Esophagus muscularis mucosa (tissue), 4 donors: Measurements from ENCODE around the gene CYP3A4. TPM values are rescaled to one million over a fixed set of nuclear protein-coding genes. Genes with fewer than 3 reads are reported as not detected.
"Not testable (repeated sequence)": the region's sequence is repeated elsewhere in the genome, so short reads cannot be mapped to it uniquely, and the experiment has no call there.

Experiments used
- DNase-seq: peaks from one replicate; pipeline ENCODE4 v3.0.0-alpha.2; 2017; ENCODE audit errors: extremely low spot score
- H3K27ac ChIP-seq, 4 donors: fragments of 200-600 bp; sonication (generic); replicated peaks in 1 of 4; 1 replicate in 3 of 4; 2 replicates in 1 of 4; pipeline ENCODE4 v1.5.1; 2016 to 2019; ENCODE audit warnings: mild to moderate bottlenecking in 1 of 4
- H3K27me3 ChIP-seq, 4 donors: fragments of 200-600 bp; sonication (generic); one replicate each; pipeline versions ENCODE4 v1.5.1 to v1.6.0; 2016 to 2019
- H3K36me3 ChIP-seq, 4 donors: fragments of 200-600 bp; sonication (generic); one replicate each; pipeline ENCODE4 v1.5.1; 2016 to 2019
- H3K4me1 ChIP-seq, 4 donors: fragments of 200-600 bp; sonication (generic); one replicate each; pipeline ENCODE4 v1.5.1; 2016 to 2019
- H3K4me3 ChIP-seq, 4 donors: fragments of 200-600 bp; sonication (generic); 1 replicate in 2 of 4; 2 replicates in 2 of 4; pipeline ENCODE4 v1.5.1; 2016 to 2019; ENCODE audit warnings: mild to moderate bottlenecking in 4 of 4, moderate library complexity in 1 of 4
- H3K9me3 ChIP-seq, 4 donors: fragments of 200-600 bp; sonication (generic); 1 replicate in 3 of 4; 2 replicates in 1 of 4; pipeline ENCODE4 v1.5.1; 2016 to 2019
- CTCF ChIP-seq, 3 experiments: fragments of 200-600 bp in 2 of 3; fragments of 450-650 bp in 1 of 3; sonication (generic) in 2 of 3; IDR thresholded peaks; one replicate each; pipeline ENCODE4 v1.5.1; 2017 to 2019; ENCODE audit warnings: antibody characterized with exemption in 3 of 3, mild to moderate bottlenecking in 2 of 3, moderate library complexity in 1 of 3
- EP300 ChIP-seq: sonication (generic); formaldehyde crosslinking; IDR thresholded peaks from one replicate; pipeline ENCODE4 v1.6.1; 2017; ENCODE audit warnings: antibody characterized with exemption
- POLR2A ChIP-seq: fragments of 450-650 bp; IDR thresholded peaks from one replicate; pipeline ENCODE4 v1.6.1; 2017; ENCODE audit warnings: antibody characterized with exemption, moderate library complexity, mild to moderate bottlenecking, low read depth
- POLR2AphosphoS5 ChIP-seq, 2 donors: sonication (generic); formaldehyde crosslinking; IDR thresholded peaks; one replicate each; pipeline ENCODE4 v1.6.1; 2017; ENCODE audit warnings: antibody characterized with exemption in 2 of 2
- WGBS: methylation state at CpG from one replicate; pipeline ENCODE4 v1.1.5; 2018; 5-methylcytosine and 5-hydroxymethylcytosine counted together
- intact Hi-C: fragments of 100-400 bp; cut with DNase I; formaldehyde crosslinking; loops from one replicate; pipeline ENCODE4 v1.15.1; 2023
- total RNA-seq, 4 donors: library from RNA; depleted of rRNA; stranded (reverse); fragments of >200 nt; gene quantifications; one replicate each; pipeline versions ENCODE4 v1.1.0 to v1.2.1, GENCODE V29; 2016

CYP3A4 gene
- total RNA-seq, 4 donors from 2014 or later: not detected

GRCh38 chr7:99780588-99780987 lies 3.4 kb downstream of the CYP3A4 start:
- no peak overlapping the region for H3K4me3 ChIP-seq
- no peaks in the 10 kb centered on the region for H3K27me3 ChIP-seq
- H3K9me3 ChIP-seq: no peaks in the 10 kb centered on the region
- no peaks in the 10 kb centered on the region for H3K36me3 ChIP-seq
- no peak for DNase-seq
- WGBS: 89% methylated on average over 1 of the region's 1 CpG
- H3K27ac ChIP-seq: no peak overlapping the region
- peaks cover 0 to 3% (median 0%) of the 10 kb centered on the region in 4 donors for H3K4me1 ChIP-seq
- intact Hi-C loops: no loop called here
- TF ChIP-seq POLR2AphosphoS5 (IDR thresholded peaks at IDR 0.05) (no peak), CTCF (IDR thresholded peaks at IDR 0.05) (no peak), EP300 (no peak), POLR2A (no peak)

DNA sequence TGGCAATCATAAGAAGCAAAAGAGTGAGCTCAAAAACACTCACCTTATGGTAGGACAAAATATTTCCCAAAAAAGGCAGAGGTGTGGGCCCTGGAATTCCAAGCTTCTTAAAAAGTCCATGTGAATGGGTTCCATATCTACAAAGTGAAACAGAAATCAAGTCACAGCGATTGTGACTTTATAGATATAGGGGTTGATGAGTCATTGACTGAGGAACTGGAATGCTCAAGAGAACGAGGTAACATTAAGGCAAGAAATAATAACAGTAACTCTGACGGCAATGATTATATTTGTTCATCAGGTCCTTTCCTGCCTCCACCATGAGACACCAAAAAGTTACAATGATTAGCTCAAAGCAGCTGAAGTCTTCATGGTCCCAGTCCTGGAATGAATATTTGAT lies 4.0 kb downstream of the CYP3A4 start:
- Histone ChIP-seq H3K9me3 (no peaks in the 10 kb centered on the region), H3K4me1 (peaks cover 0 to 3% (median 0%) of the 10 kb centered on the region in 4 donors), H3K27me3 (no peaks in the 10 kb centered on the region), H3K27ac (no peak overlapping the region), H3K36me3 (no peaks in the 10 kb centered on the region), H3K4me3 (no peak overlapping the region)
- TF ChIP-seq POLR2A (no peak), EP300 (no peak), POLR2AphosphoS5 (IDR thresholded peaks at IDR 0.05) (no peak), CTCF (IDR thresholded peaks at IDR 0.05) (no peak)
- intact Hi-C loops: no loop called here
- 86% methylated on average over 3 of the region's 3 CpGs for WGBS
- no peak for DNase-seq

- H3K27me3 ChIP-seq: no peaks in the 10 kb centered on the region
- TF ChIP-seq POLR2AphosphoS5 (IDR thresholded peaks at IDR 0.05) (no peak), POLR2A (no peak), EP300 (no peak), CTCF (IDR thresholded peaks at IDR 0.05) (no peak)
- DNase-seq: no peak
- intact Hi-C loops: no loop called here
- peaks cover 0 to under 1% (median 0%) of the 10 kb centered on the region in 4 donors for H3K4me1 ChIP-seq
- 80% methylated on average over 5 of the region's 5 CpGs for WGBS
- no peak overlapping the region for H3K4me3 ChIP-seq
- no peaks in the 10 kb centered on the region for H3K36me3 ChIP-seq
- H3K27ac ChIP-seq: no peak overlapping the region
- H3K9me3 ChIP-seq: no peaks in the 10 kb centered on the region
Measured at GRCh38 chr7:99778880-99779279, 5.1 kb downstream of the CYP3A4 start.

DNA sequence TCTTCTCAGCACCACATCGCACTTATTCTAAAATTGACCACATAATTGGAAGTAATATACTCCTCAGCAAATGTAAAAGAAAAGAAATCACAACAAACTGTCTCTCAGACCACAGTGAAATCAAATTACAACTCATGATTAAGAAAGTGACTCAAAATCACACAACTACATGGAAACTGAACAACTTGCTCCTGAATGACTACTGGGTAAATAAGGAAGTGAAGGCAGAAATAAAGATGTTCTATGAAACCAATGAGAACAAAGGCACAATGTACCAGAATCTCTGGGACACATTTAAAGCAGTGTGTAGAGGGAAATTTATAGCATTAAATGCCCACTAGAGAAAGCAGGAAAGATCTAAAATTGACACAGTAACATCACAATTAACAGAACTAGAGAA lies 10.6 kb downstream of the CYP3A4 start:
- H3K36me3 ChIP-seq, H3K4me3 ChIP-seq, H3K9me3 ChIP-seq, H3K4me1 ChIP-seq, H3K27ac ChIP-seq, intact Hi-C loops, DNase-seq, H3K27me3 ChIP-seq: not testable (repeated sequence)
- WGBS: 80% methylated on average over 1 of the region's 1 CpG

DNA sequence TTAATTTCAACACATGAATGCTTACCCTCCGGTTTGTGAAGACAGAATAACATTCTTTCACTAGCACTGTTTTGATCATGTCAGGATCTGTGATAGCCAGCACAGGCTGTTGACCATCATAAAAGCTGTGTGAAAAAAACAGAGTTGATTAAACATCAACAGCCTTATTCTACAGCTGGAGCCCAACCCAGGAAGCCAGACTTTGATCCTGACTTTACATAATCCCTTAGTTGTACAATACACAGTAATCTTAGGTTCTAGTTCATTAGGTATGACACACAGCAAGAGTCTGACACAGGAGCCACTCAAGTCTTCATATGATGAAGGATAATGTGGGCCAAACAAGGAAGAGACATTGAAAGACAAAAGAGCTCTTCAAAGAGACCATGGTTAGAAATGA lies 11.4 kb downstream of the CYP3A4 start:
- Histone ChIP-seq H3K4me1 (no peaks in the 10 kb centered on the region), H3K4me3 (no peak overlapping the region), H3K27ac (no peak overlapping the region), H3K27me3 (peaks cover 0 to 9% (median 0%) of the 10 kb centered on the region in 4 donors), H3K36me3 (no peaks in the 10 kb centered on the region), H3K9me3 (peaks cover 0 to 5% (median 0%) of the 10 kb centered on the region in 4 donors)
- TF ChIP-seq EP300 (no peak), POLR2AphosphoS5 (IDR thresholded peaks at IDR 0.05) (no peak), POLR2A (no peak), CTCF (IDR thresholded peaks at IDR 0.05) (no peak)
- intact Hi-C loops: no loop called here
- 81% methylated on average over 1 of the region's 1 CpG for WGBS
- DNase-seq: no peak

GRCh38 chr7:99769494-99769893 lies 14.5 kb downstream of the CYP3A4 start:
- H3K27ac ChIP-seq, intact Hi-C loops, H3K4me3 ChIP-seq, H3K36me3 ChIP-seq, H3K4me1 ChIP-seq, DNase-seq, H3K27me3 ChIP-seq, H3K9me3 ChIP-seq: not testable (repeated sequence)
- WGBS: 89% methylated on average over 3 of the region's 3 CpGs
